Stomach smooth muscle (tissue), 2 donors: ENCODE measurements around the gene FOXJ1.
"Not testable (repeated sequence)": the region's sequence is repeated elsewhere in the genome, so short reads cannot be mapped to it uniquely, and the experiment has no call there.

Experiments used
- H3K27ac ChIP-seq: one replicate; pipeline ENCODE4 v1.7.0; 2013; ENCODE audit warnings: mild to moderate bottlenecking, low read length, inconsistent platforms
- H3K27me3 ChIP-seq, 2 donors: one replicate each; pipeline ENCODE4 v1.7.0; 2013; ENCODE audit warnings: low read length in 2 of 2; ENCODE audit not compliant: insufficient read depth in 2 of 2, control insufficient read depth in 1 of 2
- H3K36me3 ChIP-seq, 2 donors: one replicate each; pipeline ENCODE4 v1.7.0; 2013; ENCODE audit warnings: low read length in 2 of 2; ENCODE audit not compliant: control insufficient read depth in 2 of 2, insufficient read depth in 2 of 2
- H3K4me1 ChIP-seq: one replicate; pipeline ENCODE4 v1.7.0; 2013; ENCODE audit warnings: low read length; ENCODE audit not compliant: control insufficient read depth, insufficient read depth
- H3K4me3 ChIP-seq, 2 donors: one replicate each; pipeline ENCODE4 v1.7.0; 2013; ENCODE audit warnings: low read length in 2 of 2
- H3K9ac ChIP-seq, 2 donors: one replicate each; pipeline ENCODE4 v1.7.0; 2013; ENCODE audit warnings: low read length in 2 of 2, mild to moderate bottlenecking in 1 of 2
- H3K9me3 ChIP-seq, 2 donors: one replicate each; pipeline ENCODE4 v1.7.0; 2013; ENCODE audit warnings: low read length in 2 of 2; ENCODE audit not compliant: control insufficient read depth in 2 of 2
- donor health status: healthy.
- donor health status: Pancreatic carcinoma.

The FOXJ1 gene

DNA sequence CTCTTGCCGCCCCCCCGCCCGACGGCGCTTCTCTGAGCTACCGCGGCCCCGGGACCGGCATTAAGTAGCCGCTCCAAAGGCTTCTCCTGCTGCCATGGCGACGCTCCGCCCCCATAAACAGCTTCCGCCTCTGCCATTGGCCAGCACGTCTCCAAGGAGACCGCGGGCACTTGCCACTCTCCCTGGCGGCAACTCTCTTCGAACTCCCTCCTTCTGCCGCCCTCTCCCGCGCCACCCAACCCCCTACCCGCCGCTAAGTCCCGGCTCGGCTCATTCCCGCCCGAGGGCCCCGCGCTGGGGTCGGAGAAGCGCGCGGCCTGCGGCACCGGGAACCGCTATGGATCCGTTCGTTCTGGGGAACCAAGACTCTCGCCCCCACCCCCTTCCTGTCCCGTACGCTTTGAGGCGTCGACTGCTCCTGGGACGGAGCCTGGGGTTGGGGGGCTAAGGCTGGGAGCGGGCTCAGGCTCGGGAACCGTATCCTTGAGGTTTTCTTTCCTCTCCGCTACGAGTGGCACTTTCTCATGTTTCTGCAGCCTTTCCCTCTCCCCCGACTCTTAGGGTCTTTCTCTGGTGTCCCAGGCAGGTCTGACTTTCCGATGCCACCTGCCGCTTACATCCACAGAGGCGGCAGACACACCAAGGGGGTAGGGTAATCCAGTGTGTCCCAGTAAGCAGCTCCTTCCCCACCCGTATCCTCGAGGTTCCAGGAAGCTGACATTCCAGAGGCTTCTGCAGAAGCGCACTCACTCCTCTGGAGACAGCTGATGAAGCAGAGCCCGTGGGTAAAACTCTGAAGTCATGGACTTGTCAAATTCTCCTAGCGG is at the start of gene FOXJ1:
Gene FOXJ1 (minus strand): TSS at position 34 of the 827 bp plus-strand sequence. CDS start 850 bp downstream, outside the sequence.
- H3K27me3 ChIP-seq = peaks cover 26 to 34% of the 10 kb centered on the region in 2 donors
- H3K4me1 ChIP-seq = peaks cover 35% of the 10 kb centered on the region
- no peaks in the 10 kb centered on the region for H3K36me3 ChIP-seq
- H3K4me3 ChIP-seq = peak within 1 kb of the TSS; percentile 36 to 73
- H3K9me3 ChIP-seq = no peaks in the 10 kb centered on the region
- peak within 1 kb of the TSS; percentile 16 to 64 for H3K9ac ChIP-seq
- no peak within 1 kb of the TSS for H3K27ac ChIP-seq

GRCh38 chr17:76189741-76190140 is 48.7 kb upstream of the FOXJ1 start:
- H3K27ac ChIP-seq = no peak overlapping the region
- H3K4me1 ChIP-seq = peaks cover 2% of the 10 kb centered on the region
- H3K9ac ChIP-seq = no peak overlapping the region

GRCh38 chr17:76189247-76189646 is 48.2 kb upstream of the FOXJ1 start:
- H3K9ac ChIP-seq = no peak overlapping the region
- peaks cover 2% of the 10 kb centered on the region for H3K4me1 ChIP-seq
- H3K4me3 ChIP-seq = no peak overlapping the region
- no peaks in the 10 kb centered on the region for H3K27me3 ChIP-seq
- H3K27ac ChIP-seq = no peak overlapping the region
- H3K9me3 ChIP-seq = no peaks in the 10 kb centered on the region
- no peaks in the 10 kb centered on the region for H3K36me3 ChIP-seq

More at GRCh38 chr17:76189741-76190140, 48.7 kb upstream of the FOXJ1 start:
- H3K36me3 ChIP-seq = no peaks in the 10 kb centered on the region
- no peak overlapping the region for H3K4me3 ChIP-seq
- H3K27me3 ChIP-seq = no peaks in the 10 kb centered on the region
- no peaks in the 10 kb centered on the region for H3K9me3 ChIP-seq

- Histone ChIP-seq H3K36me3 (no peaks in the 10 kb centered on the region), H3K4me1 (peaks cover 2% of the 10 kb centered on the region), H3K9me3 (no peaks in the 10 kb centered on the region), H3K27me3 (no peaks in the 10 kb centered on the region), H3K9ac (no peak overlapping the region), H3K27ac (no peak overlapping the region), H3K4me3 (no peak overlapping the region)
Measured at GRCh38 chr17:76188213-76189016, 47.4 kb upstream of the FOXJ1 start.

DNA sequence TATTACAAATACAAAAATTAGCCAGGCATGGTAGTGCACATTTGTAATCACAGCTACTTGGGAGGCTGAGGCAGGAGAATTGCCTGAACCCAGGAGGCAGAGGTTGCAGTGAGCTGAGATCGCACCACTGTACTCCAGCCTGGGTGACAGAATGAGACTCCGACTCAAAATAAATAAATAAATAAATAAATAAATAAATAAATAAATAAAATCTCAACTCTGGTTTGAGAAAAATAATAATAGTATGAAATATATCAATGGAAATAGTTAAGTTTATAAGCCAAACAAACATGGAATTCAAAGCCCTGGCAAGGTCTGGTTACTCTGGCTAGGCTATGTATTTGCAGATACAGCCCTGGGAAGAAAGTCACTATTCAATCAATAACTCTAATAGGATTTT is 45.7 kb upstream of the FOXJ1 start:
- not testable (repeated sequence) for H3K9ac ChIP-seq, H3K4me1 ChIP-seq, H3K27ac ChIP-seq

GRCh38 chr17:76184290-76184689 is 43.2 kb upstream of the FOXJ1 start:
- Histone ChIP-seq H3K36me3 (no peaks in the 10 kb centered on the region), H3K9ac (no peak overlapping the region), H3K4me3 (no peak overlapping the region), H3K9me3 (no peaks in the 10 kb centered on the region), H3K27me3 (no peaks in the 10 kb centered on the region), H3K27ac (no peak overlapping the region), H3K4me1 (peaks cover 8% of the 10 kb centered on the region)

More for the DNA sequence above, 45.7 kb upstream of the FOXJ1 start:
- not testable (repeated sequence) for H3K27me3 ChIP-seq, H3K36me3 ChIP-seq, H3K4me3 ChIP-seq, H3K9me3 ChIP-seq

DNA sequence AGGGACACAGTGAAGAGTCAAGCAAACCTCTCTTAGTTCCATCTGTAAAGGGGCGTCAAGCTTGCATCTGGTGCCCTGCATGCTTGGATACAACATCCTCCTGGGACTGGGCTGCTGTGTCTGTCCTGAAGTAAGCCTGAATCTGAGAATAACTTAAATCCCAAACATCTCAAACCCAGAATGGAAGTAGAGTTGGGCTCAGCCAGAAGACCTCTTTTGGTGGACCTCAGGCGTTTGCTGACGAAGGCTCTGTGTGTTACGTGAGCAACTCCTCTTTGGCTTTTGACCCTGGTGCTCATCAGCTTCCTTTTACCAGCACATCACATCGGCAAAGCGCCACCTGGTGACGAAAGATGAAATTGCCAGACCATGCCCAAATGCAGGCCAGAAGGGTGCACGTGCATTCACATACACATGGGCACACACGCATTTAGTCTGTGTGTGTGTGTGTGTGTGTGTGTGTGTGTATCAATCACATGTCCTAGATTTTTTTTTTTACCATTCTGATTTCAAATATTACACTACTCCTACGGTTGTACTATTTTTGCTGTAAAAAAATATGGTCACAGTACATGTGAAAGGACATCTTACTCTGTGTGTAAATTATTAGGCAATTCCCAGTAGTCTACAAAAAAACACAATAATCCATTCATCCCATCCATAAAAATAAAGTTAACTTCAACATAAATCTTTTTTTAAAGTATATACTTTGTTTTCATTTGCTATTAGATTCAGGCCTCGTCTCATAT is 41.1 kb upstream of the FOXJ1 start:
- Histone ChIP-seq H3K27ac (no peak overlapping the region), H3K4me1 (peaks cover 5% of the 10 kb centered on the region), H3K27me3 (no peaks in the 10 kb centered on the region), H3K36me3 (no peaks in the 10 kb centered on the region), H3K9me3 (no peaks in the 10 kb centered on the region), H3K4me3 (peak overlapping the region in 1 of 2 donors; percentile 8), H3K9ac (no peak overlapping the region)

DNA sequence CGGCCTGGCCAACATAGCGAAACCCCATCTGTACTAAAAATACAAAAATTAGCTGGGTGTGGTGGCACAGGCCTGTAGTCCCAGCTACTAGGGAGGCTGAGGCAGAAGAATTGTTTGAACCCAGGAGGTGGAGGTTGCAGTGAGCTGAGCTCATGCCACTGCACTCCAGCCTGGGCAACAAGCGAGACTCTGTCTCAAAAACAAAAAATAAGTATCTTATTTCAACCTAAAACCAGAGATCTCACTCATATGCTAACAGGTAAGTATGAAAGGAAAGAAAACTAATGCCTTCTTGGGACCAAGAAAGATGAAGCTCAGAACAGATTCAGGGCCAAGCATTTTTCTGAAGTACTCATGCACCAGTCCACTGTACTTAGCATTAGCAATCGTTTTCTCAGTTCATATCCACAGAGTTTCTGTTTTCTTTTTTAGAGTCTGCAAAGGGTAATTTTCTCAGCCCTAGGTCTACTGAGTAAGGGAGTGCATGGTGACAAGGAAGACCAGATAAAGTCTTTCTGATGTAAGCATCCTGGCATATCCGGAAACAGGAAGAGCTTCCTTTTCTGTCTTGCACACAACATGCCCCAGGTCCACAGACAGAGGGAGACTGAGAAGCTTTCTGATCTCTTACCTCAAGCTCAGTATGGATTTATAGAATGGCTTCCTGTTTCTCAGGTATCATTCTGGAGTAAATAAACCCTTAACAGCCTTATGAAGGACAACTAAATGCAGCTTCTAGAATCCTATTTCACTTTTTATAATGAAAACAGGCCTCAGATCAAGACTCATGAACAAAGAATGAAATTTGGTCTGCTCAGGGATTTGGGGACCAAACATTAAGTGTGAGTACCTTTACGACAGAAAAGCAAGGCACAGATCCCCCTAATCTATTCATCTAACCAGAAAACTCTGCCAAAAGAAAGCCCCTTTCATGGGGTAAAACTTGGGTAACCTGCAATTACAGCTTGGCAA is 38.7 kb upstream of the FOXJ1 start:
- Histone ChIP-seq H3K4me3 (no peak overlapping the region), H3K27me3 (no peaks in the 10 kb centered on the region), H3K36me3 (no peaks in the 10 kb centered on the region), H3K9me3 (no peaks in the 10 kb centered on the region), H3K27ac (no peak overlapping the region), H3K4me1 (peaks cover 5% of the 10 kb centered on the region), H3K9ac (no peak overlapping the region)

DNA sequence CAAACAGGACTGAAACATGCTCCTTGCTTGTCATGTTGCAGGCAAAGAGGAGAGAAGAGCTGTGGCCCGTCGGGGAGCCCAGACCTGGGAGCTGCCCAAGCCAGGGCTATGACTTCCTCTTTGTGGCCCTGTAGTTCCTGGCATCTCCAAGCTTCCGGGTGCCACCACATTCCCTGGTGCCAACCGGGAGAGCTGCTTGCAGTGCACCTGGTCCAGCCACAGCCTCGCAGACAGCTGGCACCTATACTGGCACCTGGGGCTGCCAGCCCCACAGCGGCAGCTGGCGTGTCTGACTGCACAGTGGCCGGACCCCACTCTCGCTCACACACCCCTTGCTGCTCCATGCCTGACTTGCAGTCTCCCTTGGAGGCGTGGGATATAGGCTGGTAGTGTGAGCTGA is 37.1 kb upstream of the FOXJ1 start:
- Histone ChIP-seq H3K4me3 (no peak overlapping the region), H3K9ac (no peak overlapping the region), H3K9me3 (no peaks in the 10 kb centered on the region), H3K27me3 (no peaks in the 10 kb centered on the region), H3K4me1 (peaks cover 5% of the 10 kb centered on the region), H3K27ac (no peak overlapping the region), H3K36me3 (no peaks in the 10 kb centered on the region)
